Heart left ventricle (tissue), 16 donors: ENCODE results near the gene STIL. TPM values are rescaled to one million over a fixed set of nuclear protein-coding genes. Genes with fewer than 3 reads are reported as not detected.

Source experiments
- ATAC-seq, 4 donors: fragments of 200-7000 bp; cut with Tn5 transposase; one replicate each; pipeline ENCODE4 v1.9.1; 2020 to 2022; ENCODE audit warnings: moderate library complexity in 4 of 4, mild to moderate bottlenecking in 3 of 4, moderate number of reproducible peaks in 1 of 4
- DNase-seq, 5 donors: peaks; one replicate each; pipeline ENCODE4 v3.0.0-alpha.2; 2020
- H3K27ac ChIP-seq, 12 donors: fragments of 200-600 bp; sonication (generic) in 4 of 12; one replicate each; pipeline versions ENCODE4 v1.5.0 to v1.8.0; 2016 to 2022; ENCODE audit warnings: mild to moderate bottlenecking in 2 of 12
- H3K27me3 ChIP-seq, 9 donors: fragments of 200-600 bp; sonication (generic) in 2 of 9; one replicate each; pipeline versions ENCODE4 v1.5.1 to v1.8.0; 2016 to 2022; ENCODE audit warnings: mild to moderate bottlenecking in 3 of 9
- H3K36me3 ChIP-seq, 9 donors: fragments of 200-600 bp; sonication (generic) in 2 of 9; one replicate each; pipeline versions ENCODE4 v1.5.0 to v1.8.0; 2018 to 2022; ENCODE audit warnings: mild to moderate bottlenecking in 2 of 9
- H3K4me1 ChIP-seq, 12 donors: fragments of 200-600 bp; sonication (generic) in 4 of 12; one replicate each; pipeline versions ENCODE4 v1.5.0 to v1.8.0; 2016 to 2022; ENCODE audit warnings: mild to moderate bottlenecking in 3 of 12
- H3K4me3 ChIP-seq, 12 donors: fragments of 200-600 bp; sonication (generic) in 4 of 12; one replicate each; pipeline versions ENCODE4 v1.5.0 to v1.8.0; 2017 to 2022; ENCODE audit warnings: mild to moderate bottlenecking in 9 of 12, moderate library complexity in 4 of 12
- H3K9me3 ChIP-seq, 12 donors: fragments of 200-600 bp; sonication (generic) in 4 of 12; one replicate each; pipeline versions ENCODE4 v1.5.0 to v1.8.0; 2016 to 2022; ENCODE audit warnings: mild to moderate bottlenecking in 1 of 12
- POLR2A ChIP-seq, 2 donors: fragments of 450-650 bp; IDR thresholded peaks; one replicate each; pipeline ENCODE4 v1.6.1; 2017; ENCODE audit warnings: antibody characterized with exemption in 2 of 2, mild to moderate bottlenecking in 2 of 2, moderate library complexity in 2 of 2
- WGBS, 4 donors: extraction: QIAGEN DNeasy Blood & Tissue Kit in 2 of 4; methylation state at CpG; one replicate each; pipeline versions ENCODE4 v1.1.5 to v1.1.7; 2013 to 2018; 5-methylcytosine and 5-hydroxymethylcytosine counted together
- intact Hi-C, 10 donors: fragments of 100-400 bp; cut with DNase I; formaldehyde crosslinking; loops; one replicate each; pipeline versions ENCODE4 v1.11.1 to v1.14.2; 2022
- polyA plus RNA-seq, 2 donors: library from polyadenylated mRNA; stranded (reverse); fragments of 200-250 nt; gene quantifications; one replicate each; pipeline ENCODE4 v1.2.3, GENCODE V29; 2013
- total RNA-seq, 9 donors: library from RNA; depleted of rRNA in 2 of 9; stranded (reverse); fragments of >200 nt in 2 of 9; fragmentation: NEBNext Ultra II Directional in 3 of 9; extraction: Animal tissue kit (Norgen Biotek cat#: 25700) in 3 of 9; gene quantifications; one replicate each; pipeline versions ENCODE4 v1.1.0 to v1.2.4, GENCODE V29; 2016 to 2023
- TF ChIP-seq, protein P1 (sequence below), 12 donors: fragments of 200-600 bp; sonication (generic) in 4 of 12; IDR thresholded peaks; one replicate each; pipeline versions ENCODE4 v1.5.0 to v1.8.0; 2018 to 2022; ENCODE audit warnings: antibody characterized with exemption in 12 of 12, mild to moderate bottlenecking in 5 of 12
- donor health status: ischemic (EF 13 %, LVEDD 7.1; RV severe dilation, severe dysfunction).
- donor health status: healthy with polysubstance abuse.
- donor health status: DM: no; HTN: yes; CAD: no.
- donor health status: DM: no; HTN: no; CAD: no.
- donor health status: ischemic (EF 25% LVEDD 6.9; RV normal size, moderate dysfunction).
- donor health status: ischemic (EF 25% LVEDD 5.7; RV mildly dilated, moderate dysfunction).
- donor health status: healthy.
- donor health status: DM: yes; HTN: yes; CAD: no.
- donor health status: ischemic (EF 35%, LVEDD 5.7; RV mildly dilated, moderate dysfunction).
- donor health status: nonischemic (EF 11% LVEDD 7.7; RV severe dilation, severe dysfunction).
- donor health status: DM: yes; HTN: yes; CAD: no.
- donor health status: PGD.
- donor health status: ischemic (EF 29% LVEDD 5.4; RV normal size, mild dysfunction).
- donor health status: nonischemic (EF 23%, LVEDD 6.1; RV moderate dilation, normal function).

The STIL gene
- total and polyA plus RNA-seq, 11 donors: 0.19 to 3.1 (median 0.60) TPM

DNA sequence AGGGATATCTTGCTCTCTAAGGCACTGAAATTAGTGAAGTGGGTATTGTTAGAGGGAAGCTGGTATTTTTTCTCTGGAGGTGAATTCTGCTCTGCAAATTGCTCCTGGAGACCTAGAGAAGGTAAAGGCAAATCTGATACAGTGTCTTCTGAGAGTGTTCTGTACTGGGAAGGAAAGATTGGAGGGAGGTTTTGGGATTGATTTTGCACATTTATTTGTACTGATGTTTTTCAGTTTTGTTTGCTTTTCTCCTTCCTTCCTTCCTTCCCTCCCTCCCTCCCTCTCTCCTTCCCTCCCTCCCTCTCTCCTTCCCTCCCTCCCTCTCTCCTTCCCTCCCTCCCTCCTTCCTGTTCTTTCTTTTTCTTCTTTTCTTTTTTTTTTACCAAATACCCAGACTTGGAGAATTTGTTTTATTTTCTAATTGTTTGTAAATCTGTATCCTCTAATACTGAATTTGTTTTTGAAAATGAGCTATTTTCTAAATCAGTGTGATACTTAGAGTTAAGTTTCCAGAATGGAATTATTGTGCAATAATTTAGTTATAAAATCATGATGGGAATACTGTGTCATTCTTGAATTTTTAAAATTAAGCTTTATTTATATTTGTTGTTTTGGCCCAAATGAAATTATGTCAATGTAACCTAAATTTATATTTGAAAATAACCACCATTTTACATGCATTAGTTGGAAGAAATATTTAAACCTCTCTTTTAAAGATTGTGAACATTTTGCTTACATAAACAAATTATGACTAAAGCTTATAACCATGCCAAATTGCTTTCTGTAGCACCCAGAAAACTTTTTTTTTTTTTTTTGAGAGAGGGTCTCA is 24.5 kb upstream of the STIL start:
- peak overlapping the region in 1 of 12 donors; percentile 12 for H3K27ac ChIP-seq
- H3K4me3 ChIP-seq: no peak overlapping the region
- no peaks in the 10 kb centered on the region for H3K9me3 ChIP-seq
- H3K36me3 ChIP-seq: peaks cover 0 to 8% (median under 1%) of the 10 kb centered on the region in 9 donors
- DNase-seq (no peak), ATAC-seq (no peak)
- H3K27me3 ChIP-seq: no peaks in the 10 kb centered on the region
- intact Hi-C loops: no loop called here
- H3K4me1 ChIP-seq: peaks cover 3 to 32% (median 17%) of the 10 kb centered on the region in 12 donors
- TF ChIP-seq, protein P1, sequence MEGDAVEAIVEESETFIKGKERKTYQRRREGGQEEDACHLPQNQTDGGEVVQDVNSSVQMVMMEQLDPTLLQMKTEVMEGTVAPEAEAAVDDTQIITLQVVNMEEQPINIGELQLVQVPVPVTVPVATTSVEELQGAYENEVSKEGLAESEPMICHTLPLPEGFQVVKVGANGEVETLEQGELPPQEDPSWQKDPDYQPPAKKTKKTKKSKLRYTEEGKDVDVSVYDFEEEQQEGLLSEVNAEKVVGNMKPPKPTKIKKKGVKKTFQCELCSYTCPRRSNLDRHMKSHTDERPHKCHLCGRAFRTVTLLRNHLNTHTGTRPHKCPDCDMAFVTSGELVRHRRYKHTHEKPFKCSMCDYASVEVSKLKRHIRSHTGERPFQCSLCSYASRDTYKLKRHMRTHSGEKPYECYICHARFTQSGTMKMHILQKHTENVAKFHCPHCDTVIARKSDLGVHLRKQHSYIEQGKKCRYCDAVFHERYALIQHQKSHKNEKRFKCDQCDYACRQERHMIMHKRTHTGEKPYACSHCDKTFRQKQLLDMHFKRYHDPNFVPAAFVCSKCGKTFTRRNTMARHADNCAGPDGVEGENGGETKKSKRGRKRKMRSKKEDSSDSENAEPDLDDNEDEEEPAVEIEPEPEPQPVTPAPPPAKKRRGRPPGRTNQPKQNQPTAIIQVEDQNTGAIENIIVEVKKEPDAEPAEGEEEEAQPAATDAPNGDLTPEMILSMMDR (IDR thresholded peaks at IDR 0.05): no peak
- no peak for TF ChIP-seq POLR2A (IDR thresholded peaks at IDR 0.05)

DNA sequence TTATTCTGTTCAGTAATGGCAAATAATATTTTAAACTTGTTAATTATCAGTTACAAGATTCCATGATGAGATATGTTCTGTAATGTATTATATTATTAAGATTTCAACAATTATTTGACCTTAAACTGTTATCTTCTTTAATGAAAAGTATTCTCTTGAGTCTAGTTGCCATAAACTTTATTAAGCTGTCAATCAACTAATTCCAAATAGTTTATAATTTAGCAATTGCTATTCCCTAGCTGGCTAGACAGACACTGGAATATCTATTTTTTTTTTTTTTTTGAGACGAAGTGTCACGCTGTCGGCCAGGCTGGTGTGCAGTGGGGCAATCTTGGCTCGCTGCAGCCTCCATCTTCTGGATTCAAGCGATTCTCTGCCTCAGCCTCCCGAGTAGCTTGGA is 23.4 kb upstream of the STIL start:
- Histone ChIP-seq H3K9me3 (no peaks in the 10 kb centered on the region), H3K27ac (no peak overlapping the region), H3K4me1 (peaks cover 3 to 40% (median 26%) of the 10 kb centered on the region in 12 donors), H3K27me3 (no peaks in the 10 kb centered on the region), H3K4me3 (no peak overlapping the region), H3K36me3 (peaks cover 0 to 6% (median 0%) of the 10 kb centered on the region in 9 donors)
- DNase-seq (no peak), ATAC-seq (no peak)
- 80 to 98% (median 81%) methylated on average over 6 of the region's 6 CpGs for WGBS, 4 donors
- intact Hi-C loops: no loop called here
- no peak for TF ChIP-seq POLR2A (IDR thresholded peaks at IDR 0.05)
- TF ChIP-seq, protein P1 (IDR thresholded peaks at IDR 0.05): no peak

DNA sequence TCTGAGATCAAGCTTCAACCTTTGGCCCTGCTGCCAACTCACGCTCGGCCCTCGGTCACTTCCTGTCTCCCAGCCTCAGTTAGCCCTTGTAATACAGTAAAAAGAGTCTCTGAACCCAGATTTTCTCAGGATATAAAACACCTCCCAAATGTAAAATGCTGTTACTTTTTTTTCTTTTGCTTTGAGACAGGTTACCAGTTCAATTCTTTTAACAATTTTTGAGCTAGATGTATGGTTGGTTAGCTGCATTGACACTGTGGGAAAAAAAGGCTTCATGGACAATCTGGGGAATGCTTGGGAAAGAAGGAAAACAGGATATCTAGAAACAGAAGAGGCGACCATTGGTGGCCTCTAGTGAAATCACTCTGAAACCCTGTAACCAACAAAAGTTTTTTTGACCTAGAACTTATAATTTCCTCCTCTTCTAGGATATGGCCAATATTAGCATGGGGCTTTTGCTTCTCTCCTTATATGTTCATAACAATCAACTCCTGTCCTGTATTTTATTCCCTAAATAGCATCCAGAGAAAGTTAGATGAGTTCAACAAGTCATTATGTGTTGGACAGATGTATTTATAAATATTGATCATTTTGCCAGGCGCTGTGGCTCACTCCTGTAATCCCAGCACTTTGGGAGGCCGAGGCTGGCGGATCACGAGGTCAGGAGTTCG is 21.0 kb upstream of the STIL start:
- Histone ChIP-seq H3K4me1 (peaks cover 3 to 43% (median 29%) of the 10 kb centered on the region in 12 donors), H3K27me3 (no peaks in the 10 kb centered on the region), H3K36me3 (peaks cover 0 to 6% (median 0%) of the 10 kb centered on the region in 9 donors), H3K9me3 (no peaks in the 10 kb centered on the region), H3K4me3 (peak overlapping the region; percentile 59 to 98 (median 90)), H3K27ac (peak overlapping the region; percentile 94 to 99 (median 98))
- intact Hi-C loops: loop anchor here in 2 of 10 donors (2.0 to 5.0 kb wide), 2 partner anchors 20 to 672 kb away; partner anchors contain the start of gene STIL (in 1 of the 2)
- no peak for ATAC-seq
- 52 to 53% (median 52%) methylated on average over 9 of the region's 9 CpGs for WGBS, 4 donors
- DNase-seq: no peak
- TF ChIP-seq POLR2A (IDR thresholded peaks at IDR 0.05): no peak

DNA sequence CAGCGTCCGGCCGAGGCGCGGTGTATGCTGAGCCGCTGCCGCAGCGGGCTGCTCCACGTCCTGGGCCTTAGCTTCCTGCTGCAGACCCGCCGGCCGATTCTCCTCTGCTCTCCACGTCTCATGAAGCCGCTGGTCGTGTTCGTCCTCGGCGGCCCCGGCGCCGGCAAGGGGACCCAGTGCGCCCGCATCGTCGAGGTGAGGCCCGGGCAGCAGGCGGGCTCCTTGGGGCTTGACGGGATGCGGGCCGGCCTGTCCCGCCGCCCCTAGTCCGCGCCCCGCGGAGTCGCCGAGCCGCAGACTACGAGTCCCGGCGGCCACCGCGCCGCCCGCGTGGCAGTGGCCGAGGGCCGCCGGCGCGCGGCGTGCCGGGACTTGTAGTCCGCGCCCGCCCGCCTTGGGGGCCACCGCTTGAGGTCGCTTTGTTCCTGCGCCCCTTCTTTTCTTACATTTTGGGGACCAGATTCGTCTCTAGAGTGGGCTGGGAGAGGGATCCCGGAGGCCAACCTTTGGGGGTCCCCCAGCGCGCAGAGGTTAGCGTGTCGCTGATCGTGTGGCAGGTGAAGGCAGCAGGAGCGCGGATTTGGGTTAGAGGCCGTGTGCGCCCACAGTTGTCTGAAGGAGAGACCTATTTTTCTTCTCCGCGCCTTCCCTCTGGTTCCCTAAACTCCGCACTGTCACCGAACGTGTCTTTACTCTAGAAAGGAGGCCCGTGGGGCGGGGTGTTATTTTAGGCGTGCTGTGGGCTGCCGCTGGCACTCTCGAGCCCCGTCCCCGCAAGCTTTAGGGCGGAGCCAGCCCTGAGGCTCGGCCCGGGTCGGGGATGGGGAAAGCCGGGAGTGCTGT is 20.2 kb upstream of the STIL start:
- Histone ChIP-seq H3K27me3 (no peaks in the 10 kb centered on the region), H3K9me3 (no peaks in the 10 kb centered on the region), H3K27ac (peak overlapping the region; percentile 94 to 99 (median 98)), H3K4me1 (peaks cover 3 to 42% (median 29%) of the 10 kb centered on the region in 12 donors), H3K36me3 (peaks cover 0 to 6% (median 0%) of the 10 kb centered on the region in 9 donors), H3K4me3 (peak overlapping the region; percentile 59 to 98 (median 90))
- WGBS, 4 donors: 0 to 1% (median 0%) methylated on average over 50 to 90 of the region's 90 CpGs
- DNase-seq (peak; percentile 80 to 91 (median 89)), ATAC-seq (peak; percentile 84 to 96 (median 94))
- peak in 1 of 2 donors; percentile 45 for TF ChIP-seq POLR2A (IDR thresholded peaks at IDR 0.05)
- TF ChIP-seq, protein P1 (IDR thresholded peaks at IDR 0.05): peak in 7 of 12 donors; percentile 7 to 56 (median 30)
- intact Hi-C loops: loop anchor here in 6 of 10 donors (1.0 to 5.0 kb wide), 3 partner anchors 19 to 673 kb away; partner anchors contain the start of gene STIL (in 5 of the 6)
